NCI-H446 treated with DMSO at 0.1 percent for 48 hours (cell line): ENCODE measurements around the gene OXGR1.

Source experiments
- DNase-seq: peaks from one replicate; lab custom pipeline; 2025; lab: John Stamatoyannopoulos, UW

Gene OXGR1

DNA sequence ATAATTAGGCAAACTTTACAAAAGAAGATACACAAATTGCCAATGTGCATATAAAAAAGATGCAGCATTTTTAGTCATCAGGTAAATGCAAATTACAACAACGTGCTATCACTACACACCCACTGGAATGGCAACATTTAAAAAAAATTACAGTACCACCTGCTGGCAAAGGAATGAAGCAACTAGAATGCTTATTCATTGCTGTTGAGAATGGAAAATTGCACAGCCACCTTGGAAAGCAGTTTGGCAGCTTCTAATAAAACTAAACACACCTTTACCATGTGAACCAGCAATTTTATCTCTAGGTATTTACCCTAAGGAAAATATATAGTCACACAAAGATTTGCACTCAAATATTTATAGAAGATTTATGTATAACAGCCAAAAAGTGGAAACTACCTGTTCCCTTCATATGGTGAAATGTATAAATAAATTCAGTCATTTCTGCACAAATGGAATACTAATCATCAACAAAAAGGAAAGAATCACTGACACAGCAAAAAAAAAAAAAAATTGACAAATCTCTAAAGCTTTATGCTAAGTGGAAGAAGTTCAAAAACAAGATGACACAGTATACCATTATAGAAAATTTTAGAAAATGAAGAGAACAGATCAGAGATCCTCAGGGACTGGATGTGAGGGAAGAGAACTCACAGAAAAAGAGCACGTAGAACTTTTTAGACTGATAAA lies 30.3 kb downstream of the OXGR1 start:
- no peak for DNase-seq

DNA sequence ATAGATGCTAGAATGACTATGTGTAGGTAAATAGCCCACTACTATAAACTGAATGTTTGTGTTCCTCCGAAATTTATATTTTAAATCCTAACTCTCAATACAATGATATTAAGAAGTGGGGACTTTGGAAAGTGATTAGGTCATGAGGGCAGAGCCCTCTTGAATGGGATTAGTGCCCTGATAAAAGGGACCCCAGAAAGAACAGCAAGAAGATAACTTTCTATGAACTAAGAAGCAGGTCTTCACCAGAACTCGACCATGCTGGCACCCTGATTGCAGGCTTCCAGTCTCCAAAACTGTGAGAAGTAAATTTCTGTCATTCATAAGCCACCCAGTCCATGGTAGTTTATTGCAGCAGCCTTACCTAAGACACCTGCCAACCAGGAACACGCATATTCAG lies 33.9 kb downstream of the OXGR1 start:
- DNase-seq: no peak

DNA sequence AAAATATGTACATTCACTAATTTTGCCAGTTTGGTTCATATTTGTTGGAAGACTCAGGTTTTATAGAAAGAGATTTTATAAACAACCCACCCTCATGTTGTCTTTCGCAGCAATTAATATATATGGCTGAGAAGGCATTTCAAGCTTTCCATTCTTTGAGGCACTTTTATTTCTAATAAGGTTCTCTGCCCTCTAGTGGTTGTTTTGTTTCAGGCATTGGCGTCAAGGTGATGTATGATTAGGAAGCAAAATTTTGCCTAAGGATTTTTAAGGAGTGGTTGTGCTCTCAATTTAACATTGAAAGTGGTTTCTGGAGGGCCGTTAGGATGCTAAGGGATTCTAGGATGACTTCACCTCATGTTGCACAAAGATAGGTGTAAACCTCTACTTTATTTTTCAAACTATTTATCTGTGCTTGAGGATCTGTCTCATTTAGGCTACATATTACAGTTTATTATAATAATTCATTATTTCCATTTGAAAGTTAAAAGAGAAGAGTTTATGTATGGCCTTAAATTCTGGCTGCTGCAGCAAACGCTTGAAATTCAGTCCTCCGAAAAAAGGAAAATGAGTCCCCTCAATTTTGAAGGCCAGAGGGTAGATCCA lies 35.9 kb downstream of the OXGR1 start:
- DNase-seq: no peak

DNA sequence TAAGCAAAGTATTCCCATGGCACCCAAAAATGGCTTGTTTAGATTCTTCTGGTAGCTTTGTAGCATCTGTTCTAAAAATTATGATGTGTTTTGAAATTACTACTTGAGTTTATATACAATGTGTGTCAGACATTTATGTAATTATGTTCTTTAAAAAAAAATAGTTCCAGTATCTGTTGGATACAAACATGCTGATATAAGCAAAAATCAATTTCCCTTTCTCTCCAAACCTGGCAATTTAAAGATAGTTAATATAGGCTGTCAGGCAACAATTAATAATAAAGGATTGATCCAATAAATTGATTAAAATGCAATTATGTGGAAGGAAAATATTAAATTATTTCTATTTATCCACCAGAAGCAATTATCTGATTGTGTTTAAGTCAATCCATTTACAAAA lies 41.7 kb downstream of the OXGR1 start:
- DNase-seq: no peak

DNA sequence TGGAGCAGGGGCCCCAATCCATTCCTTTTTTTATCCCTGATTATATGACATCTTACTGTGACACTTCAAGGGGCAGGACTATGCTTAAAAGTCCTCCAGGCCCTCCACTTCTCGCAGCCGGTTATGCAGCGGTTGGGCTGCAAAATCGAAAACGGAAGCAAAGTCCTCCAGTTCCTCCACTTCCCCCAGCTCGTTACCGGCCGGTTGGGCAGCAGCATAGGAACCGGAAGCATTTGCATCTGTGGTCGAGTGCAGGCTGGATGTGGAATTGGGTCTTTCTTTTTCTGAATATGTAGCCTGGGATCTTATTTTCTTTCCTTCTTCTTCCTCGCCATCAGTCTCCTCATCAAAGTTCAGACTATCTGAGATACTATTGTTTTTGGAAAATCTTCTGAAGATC lies 46.1 kb downstream of the OXGR1 start:
- DNase-seq: no peak

DNA sequence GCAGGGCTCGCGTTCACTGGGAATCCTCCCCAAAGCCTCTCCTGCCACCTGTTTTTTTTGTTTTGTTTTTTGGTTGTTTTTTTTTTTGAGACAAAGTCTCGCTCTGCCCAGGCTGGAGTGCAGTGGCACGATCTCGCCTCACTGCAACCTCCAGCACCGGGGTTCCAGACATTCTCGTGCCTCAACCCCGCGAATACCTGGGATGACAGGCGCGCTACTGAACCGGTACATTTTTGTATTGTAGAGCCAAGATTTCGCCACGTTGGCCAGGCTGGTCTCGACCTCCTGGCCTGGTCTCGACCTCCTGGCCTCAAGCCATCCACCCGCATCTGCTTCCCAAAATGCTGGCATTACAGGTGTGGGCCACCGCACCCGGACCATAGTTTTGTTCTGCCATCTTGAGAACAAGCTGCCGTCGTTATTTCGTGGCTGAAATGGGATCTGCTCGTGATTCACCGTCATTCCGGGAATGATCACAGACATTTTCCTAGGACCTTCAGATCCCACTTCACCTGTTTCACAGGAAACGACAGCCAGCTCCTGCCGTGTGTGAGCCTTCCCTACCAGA lies 46.8 kb downstream of the OXGR1 start:
- DNase-seq: no peak

DNA sequence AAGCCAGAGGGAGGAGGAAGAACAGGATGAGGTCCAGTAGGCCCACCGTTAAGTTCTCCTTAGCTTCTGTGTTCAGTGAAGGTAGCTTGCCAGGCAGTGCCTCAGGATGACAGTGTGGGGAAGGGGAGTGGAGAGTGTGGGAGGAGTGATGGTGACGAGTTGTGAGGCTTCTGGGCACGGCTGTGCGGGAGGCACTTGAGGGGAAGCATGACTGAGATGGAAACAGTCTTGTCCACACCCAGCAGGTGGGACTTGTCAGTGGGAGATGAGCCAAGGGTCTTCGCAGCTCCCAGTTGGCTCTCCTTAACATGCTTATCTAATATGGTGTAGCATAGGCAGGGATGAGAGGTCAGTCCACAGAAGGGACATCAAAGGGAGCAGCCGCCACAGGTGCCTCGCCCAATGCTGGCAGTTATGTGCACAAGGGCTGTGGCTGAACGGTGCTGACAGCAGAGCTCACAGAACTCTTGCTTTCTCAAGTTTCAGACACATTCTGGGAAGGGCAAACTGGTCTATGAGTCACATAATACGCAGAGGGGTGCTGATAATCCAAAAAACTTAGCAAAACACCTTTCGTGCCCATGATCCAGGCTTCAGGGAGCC lies 47.5 kb downstream of the OXGR1 start:
- no peak for DNase-seq

DNA sequence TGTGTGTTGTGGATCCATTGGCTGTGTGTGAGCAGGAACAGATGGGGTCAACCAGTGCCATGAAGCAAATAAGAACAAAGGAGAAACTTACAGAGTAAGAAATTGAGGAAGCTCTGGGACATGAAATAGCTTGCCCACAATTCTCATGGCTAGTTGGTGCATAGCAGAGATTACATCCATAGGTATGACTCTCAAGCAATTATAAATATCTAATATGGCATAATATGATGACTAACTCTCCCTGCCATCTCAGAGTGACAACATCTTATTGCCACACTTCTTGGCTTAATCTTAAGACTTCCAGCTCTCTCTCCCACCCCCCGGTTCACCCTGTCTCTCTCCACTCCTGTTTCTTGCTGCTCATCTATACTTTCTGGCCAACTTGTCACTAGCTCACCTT lies 53.3 kb downstream of the OXGR1 start:
- no peak for DNase-seq

DNA sequence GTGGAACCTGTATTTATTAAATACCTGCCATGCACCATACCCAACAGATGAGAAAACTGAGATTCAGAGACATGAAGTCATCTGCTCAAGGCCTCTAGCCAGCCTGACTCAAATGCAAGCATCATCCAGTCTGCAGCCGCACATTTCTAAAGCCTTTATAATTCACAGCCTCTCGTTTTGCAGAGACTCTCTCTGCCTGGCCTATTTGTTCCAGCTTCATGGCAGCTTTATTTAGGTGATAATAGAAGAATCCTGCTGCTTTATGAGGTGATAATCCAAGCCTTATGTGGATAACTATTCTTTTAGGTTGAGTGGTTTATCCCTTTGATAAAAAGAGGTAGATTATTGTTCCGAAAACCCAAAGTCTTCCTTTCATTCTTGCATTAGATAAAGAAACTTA lies 58.4 kb downstream of the OXGR1 start:
- no peak for DNase-seq
